ENCODE measurements around the gene ROPN1L.

ROPN1L gene

DNA sequence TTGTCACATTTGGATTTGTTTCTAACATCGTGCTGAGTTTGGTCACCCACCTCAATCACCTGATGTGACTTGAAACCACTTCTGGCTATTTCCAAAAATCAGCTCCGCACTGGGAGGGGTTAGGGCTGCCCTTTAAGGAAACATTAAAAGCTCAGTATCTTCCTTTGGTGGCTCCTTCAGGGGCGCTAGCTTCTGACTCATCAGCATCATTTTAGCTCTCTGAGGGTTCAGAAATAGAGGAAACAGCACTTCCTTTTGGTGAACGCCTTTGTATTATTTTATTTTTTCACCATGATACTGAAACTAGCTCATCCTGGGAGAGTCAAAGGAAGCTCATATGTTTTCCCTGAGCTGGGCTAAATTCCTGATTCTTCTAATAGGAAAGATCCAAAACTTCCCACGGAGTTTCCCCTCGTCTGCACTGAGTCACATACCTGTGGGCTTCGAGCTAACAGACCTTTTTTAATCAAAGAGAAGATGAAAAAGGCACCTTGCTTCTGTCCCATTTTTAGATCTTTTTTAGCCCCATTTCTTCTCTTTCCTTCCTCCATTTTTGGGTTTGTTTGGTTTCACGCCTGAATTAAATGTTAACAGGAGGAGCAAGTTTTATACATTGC lies 48.2 kb downstream of the ROPN1L start:
- Histone ChIP-seq H3K9me3 (ENCODE audit: insufficient read depth, low read depth, low read length) (peaks cover 6% of the 10 kb centered on the region; the same call in 1 of the 2 replicates), H3K27me3 (ENCODE audit: insufficient read depth, low read length, poor library complexity, severe bottlenecking) (no peaks in the 10 kb centered on the region), H3K4me3 (ENCODE audit: low read length, poor library complexity, severe bottlenecking) (peak overlapping the region; percentile 43), H2AFZ (ENCODE audit: low read length) (peak overlapping the region; percentile 45; the same call in 1 of the 2 replicates), H3F3A (ENCODE audit: low read depth) (no peaks in the 10 kb centered on the region), H3K9ac (ENCODE audit: low read depth, low read length, poor library complexity, severe bottlenecking) (peak overlapping the region; percentile 29), H3K4me1 (ENCODE audit: insufficient read depth, low read length, poor library complexity, severe bottlenecking) (peaks cover 24% of the 10 kb centered on the region), H3K79me2 (ENCODE audit: insufficient read depth, low read length) (no peaks in the 10 kb centered on the region), H3K9me2 (replicated peaks; ENCODE audit: low read depth, low read length) (no peaks in the 10 kb centered on the region), H4K20me1 (ENCODE audit: insufficient read depth, low read length, poor library complexity, severe bottlenecking) (no peaks in the 10 kb centered on the region), H3K4me2 (ENCODE audit: low read depth, low read length, poor library complexity, severe bottlenecking) (peak overlapping the region; percentile 63), H3K36me3 (ENCODE audit: insufficient read depth, low read length) (no peaks in the 10 kb centered on the region)
- TF ChIP-seq, protein P1, sequence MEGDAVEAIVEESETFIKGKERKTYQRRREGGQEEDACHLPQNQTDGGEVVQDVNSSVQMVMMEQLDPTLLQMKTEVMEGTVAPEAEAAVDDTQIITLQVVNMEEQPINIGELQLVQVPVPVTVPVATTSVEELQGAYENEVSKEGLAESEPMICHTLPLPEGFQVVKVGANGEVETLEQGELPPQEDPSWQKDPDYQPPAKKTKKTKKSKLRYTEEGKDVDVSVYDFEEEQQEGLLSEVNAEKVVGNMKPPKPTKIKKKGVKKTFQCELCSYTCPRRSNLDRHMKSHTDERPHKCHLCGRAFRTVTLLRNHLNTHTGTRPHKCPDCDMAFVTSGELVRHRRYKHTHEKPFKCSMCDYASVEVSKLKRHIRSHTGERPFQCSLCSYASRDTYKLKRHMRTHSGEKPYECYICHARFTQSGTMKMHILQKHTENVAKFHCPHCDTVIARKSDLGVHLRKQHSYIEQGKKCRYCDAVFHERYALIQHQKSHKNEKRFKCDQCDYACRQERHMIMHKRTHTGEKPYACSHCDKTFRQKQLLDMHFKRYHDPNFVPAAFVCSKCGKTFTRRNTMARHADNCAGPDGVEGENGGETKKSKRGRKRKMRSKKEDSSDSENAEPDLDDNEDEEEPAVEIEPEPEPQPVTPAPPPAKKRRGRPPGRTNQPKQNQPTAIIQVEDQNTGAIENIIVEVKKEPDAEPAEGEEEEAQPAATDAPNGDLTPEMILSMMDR (conservative IDR thresholded peaks at IDR 0.05; ENCODE audit: low read length), result 0 out of 2 replicates have a peak, but pooled peaks have one; percentile 13
- no peak for TF ChIP-seq EZH2phosphoT487 (IDR thresholded peaks at IDR 0.05; ENCODE audit: borderline replicate concordance)

DNA sequence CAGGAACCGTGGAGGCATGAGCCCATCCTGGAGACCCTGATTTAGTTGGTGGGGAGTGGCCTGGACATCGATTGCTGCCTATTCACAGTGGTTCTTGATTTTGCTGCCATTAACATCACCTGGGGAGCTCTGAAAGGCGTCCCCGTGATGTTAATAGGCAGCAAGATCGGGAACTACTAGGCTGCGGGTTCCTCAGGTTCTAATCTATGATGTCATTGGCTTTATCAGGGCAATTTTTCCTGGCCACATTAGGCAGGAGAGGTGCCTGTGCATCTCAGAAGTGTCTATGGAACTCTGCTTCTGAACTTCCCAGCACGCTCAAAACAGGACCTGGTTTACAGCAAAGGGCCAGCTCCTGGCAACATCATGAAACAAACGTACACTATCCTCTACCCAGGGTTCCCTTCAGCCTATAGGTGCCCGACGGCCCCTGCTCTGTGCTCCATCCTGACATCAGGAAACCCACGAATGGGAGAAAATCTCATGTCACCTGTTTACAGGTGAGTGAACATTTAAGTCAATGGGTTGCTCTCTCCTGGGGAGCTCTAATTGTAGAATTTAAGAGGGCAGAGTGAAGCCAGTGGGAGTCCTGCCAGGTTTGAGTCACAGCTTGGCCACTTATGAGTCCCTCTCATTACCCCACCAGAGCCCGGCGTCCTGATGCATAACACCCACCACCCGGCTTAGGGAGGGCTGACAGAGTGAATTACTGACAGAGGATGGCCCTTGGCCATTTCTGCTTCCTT lies 49.4 kb downstream of the ROPN1L start:
- H3K9ac ChIP-seq (ENCODE audit: low read depth, low read length, poor library complexity, severe bottlenecking), result peak overlapping the region; percentile 29
- TF ChIP-seq, protein P1 (conservative IDR thresholded peaks at IDR 0.05; ENCODE audit: low read length), result no peak
- TF ChIP-seq EZH2phosphoT487 (IDR thresholded peaks at IDR 0.05; ENCODE audit: borderline replicate concordance), result no peak
- no peaks in the 10 kb centered on the region for H3K27me3 ChIP-seq (ENCODE audit: insufficient read depth, low read length, poor library complexity, severe bottlenecking)
- H3K9me2 ChIP-seq (replicated peaks; ENCODE audit: low read depth, low read length), result no peaks in the 10 kb centered on the region
- peaks cover 7% of the 10 kb centered on the region; the same call in 1 of the 2 replicates for H3K9me3 ChIP-seq (ENCODE audit: insufficient read depth, low read depth, low read length)
- peaks cover 24% of the 10 kb centered on the region for H3K4me1 ChIP-seq (ENCODE audit: insufficient read depth, low read length, poor library complexity, severe bottlenecking)
- no peaks in the 10 kb centered on the region for H4K20me1 ChIP-seq (ENCODE audit: insufficient read depth, low read length, poor library complexity, severe bottlenecking)
- no peaks in the 10 kb centered on the region for H3F3A ChIP-seq (ENCODE audit: low read depth)
- H3K36me3 ChIP-seq (ENCODE audit: insufficient read depth, low read length), result no peaks in the 10 kb centered on the region
- no peak overlapping the region for H3K4me3 ChIP-seq (ENCODE audit: low read length, poor library complexity, severe bottlenecking)
- no peak overlapping the region for H2AFZ ChIP-seq (ENCODE audit: low read length)
- peak overlapping the region; percentile 63 for H3K4me2 ChIP-seq (ENCODE audit: low read depth, low read length, poor library complexity, severe bottlenecking)
- H3K79me2 ChIP-seq (ENCODE audit: insufficient read depth, low read length), result no peaks in the 10 kb centered on the region

DNA sequence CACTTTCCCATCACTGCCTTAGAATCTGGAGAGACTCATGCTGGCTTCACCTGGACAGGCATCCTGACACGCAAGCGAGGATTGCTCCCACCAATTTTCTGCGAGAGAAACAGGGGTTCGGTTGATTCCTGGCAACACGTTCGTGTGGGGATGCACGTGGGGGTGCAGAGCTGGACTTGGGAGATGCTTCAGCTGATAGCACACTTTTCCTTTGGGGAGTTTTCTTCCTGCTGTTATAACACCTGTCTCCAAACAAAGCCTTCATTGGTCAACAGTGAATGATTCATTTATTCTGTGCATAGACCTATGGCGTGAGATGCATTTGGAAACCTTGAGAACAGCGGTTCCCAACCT lies 50.0 kb downstream of the ROPN1L start:
- H3K79me2 ChIP-seq (ENCODE audit: insufficient read depth, low read length), result no peaks in the 10 kb centered on the region
- H3K9me2 ChIP-seq (replicated peaks; ENCODE audit: low read depth, low read length), result no peaks in the 10 kb centered on the region
- H2AFZ ChIP-seq (ENCODE audit: low read length), result no peak overlapping the region
- no peaks in the 10 kb centered on the region for H3F3A ChIP-seq (ENCODE audit: low read depth)
- no peak overlapping the region for H3K4me3 ChIP-seq (ENCODE audit: low read length, poor library complexity, severe bottlenecking)
- TF ChIP-seq, protein P1 (conservative IDR thresholded peaks at IDR 0.05; ENCODE audit: low read length), result no peak
- no peak for TF ChIP-seq EZH2phosphoT487 (IDR thresholded peaks at IDR 0.05; ENCODE audit: borderline replicate concordance)
- H3K4me1 ChIP-seq (ENCODE audit: insufficient read depth, low read length, poor library complexity, severe bottlenecking), result peaks cover 24% of the 10 kb centered on the region
- H3K36me3 ChIP-seq (ENCODE audit: insufficient read depth, low read length), result no peaks in the 10 kb centered on the region
- no peaks in the 10 kb centered on the region for H3K27me3 ChIP-seq (ENCODE audit: insufficient read depth, low read length, poor library complexity, severe bottlenecking)
- H3K4me2 ChIP-seq (ENCODE audit: low read depth, low read length, poor library complexity, severe bottlenecking), result no peak overlapping the region
- H3K9me3 ChIP-seq (ENCODE audit: insufficient read depth, low read depth, low read length), result peaks cover 7% of the 10 kb centered on the region; the same call in 1 of the 2 replicates
- no peak overlapping the region for H3K9ac ChIP-seq (ENCODE audit: low read depth, low read length, poor library complexity, severe bottlenecking)
- H4K20me1 ChIP-seq (ENCODE audit: insufficient read depth, low read length, poor library complexity, severe bottlenecking), result no peaks in the 10 kb centered on the region
